OCI-LY3 (cell line): ENCODE results near the gene ZSCAN16.

ENCODE experiments used
- H2AFZ ChIP-seq: fragments of 200-600, 300-600 bp; shearing (Covaris generic); 2 replicates; pipeline ENCODE4 v1.6.0; 2014; ENCODE audit warnings: antibody characterized with exemption, low read depth, low read length
- H3K27ac ChIP-seq: fragments of 200-600, 300-600 bp; sonication (generic); 2 replicates; pipeline ENCODE4 v1.5.1; 2014; ENCODE audit warnings: mild to moderate bottlenecking, low read length, moderate library complexity, mixed read lengths
- H3K27me3 ChIP-seq: fragments of 200-600, 300-600 bp; sonication (generic); 2 replicates; pipeline ENCODE4 v1.6.1; 2014; ENCODE audit warnings: low read depth, low read length, mixed read lengths
- H3K36me3 ChIP-seq: fragments of 200-600, 300-600 bp; sonication (generic); replicated peaks from 2 replicates; pipeline ENCODE3; 2014; ENCODE audit warnings: low read depth, low read length, mixed read lengths
- H3K4me1 ChIP-seq: fragments of 300-600, 200-600 bp; sonication (generic); 2 replicates; pipeline ENCODE4 v1.6.1; 2014; ENCODE audit warnings: low read length, mixed read lengths
- H3K4me2 ChIP-seq: fragments of 200-600, 300-600 bp; sonication (generic); 2 replicates; pipeline ENCODE4 v1.6.1; 2014; ENCODE audit warnings: low read length, mixed read lengths
- H3K4me3 ChIP-seq: fragments of 300-600, 200-600 bp; sonication (generic); 2 replicates; pipeline ENCODE4 v1.5.1; 2014; ENCODE audit warnings: antibody characterized with exemption, mild to moderate bottlenecking, low read length, moderate library complexity
- H3K79me2 ChIP-seq: fragments of 300-600, 200-600 bp; shearing (Covaris generic); 2 replicates; pipeline ENCODE4 v1.6.1; 2014; ENCODE audit warnings: mild to moderate bottlenecking, low read length, mixed read lengths
- H3K9ac ChIP-seq: fragments of 300-600, 200-600 bp; shearing (Covaris generic); 2 replicates; pipeline ENCODE4 v1.6.0; 2014; ENCODE audit warnings: mild to moderate bottlenecking, low read length, moderate library complexity
- H3K9me3 ChIP-seq: fragments of 200-600, 300-600 bp; shearing (Covaris generic); 2 replicates; pipeline ENCODE4 v1.6.1; 2014; ENCODE audit warnings: low read length, mixed read lengths; ENCODE audit not compliant: insufficient read depth
- H4K20me1 ChIP-seq: fragments of 200-600, 300-600 bp; sonication (generic); 2 replicates; pipeline ENCODE4 v1.6.1; 2016; ENCODE audit warnings: low read length, mixed read lengths; ENCODE audit not compliant: insufficient read depth
- EZH2phosphoT487 ChIP-seq: fragments of 200-600 bp; shearing (Covaris generic); IDR thresholded peaks from 2 replicates; pipeline ENCODE4 v1.6.1; 2018; ENCODE audit warnings: antibody characterized with exemption, mixed run types, low read depth
- TF ChIP-seq, protein P1 (sequence below): fragments of 200-600, 300-600 bp; sonication (generic); IDR thresholded peaks from 2 replicates; pipeline ENCODE4 v1.5.1; 2014; ENCODE audit warnings: antibody characterized with exemption, low read length, low read depth

ZSCAN16 gene

DNA sequence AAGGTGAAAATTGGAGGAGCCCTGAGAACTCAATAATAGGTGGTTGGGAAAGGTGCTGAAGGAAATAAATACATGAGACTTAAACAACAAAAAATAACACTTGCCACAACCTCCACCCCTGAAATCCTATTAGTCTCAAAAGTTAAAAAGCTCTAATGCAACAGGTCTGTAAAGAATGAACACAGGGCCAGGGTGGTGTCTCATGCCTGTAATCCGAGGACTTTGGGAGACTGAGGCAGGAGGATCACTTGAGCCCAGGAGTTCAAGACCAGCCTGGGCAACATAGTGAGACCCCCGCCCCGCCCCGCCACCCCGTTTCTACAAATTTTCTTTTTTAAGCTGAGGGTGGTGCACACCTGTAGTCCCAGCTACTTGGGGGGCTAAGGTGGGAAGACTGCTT lies 16.2 kb downstream of the ZSCAN16 start:
- H2AFZ ChIP-seq = peak overlapping the region; percentile 36; the same call in 1 of the 2 replicates
- peak overlapping the region; percentile 100 for H3K27ac ChIP-seq
- peak overlapping the region; percentile 93 for H3K4me2 ChIP-seq
- no peak for TF ChIP-seq EZH2phosphoT487
- TF ChIP-seq, protein P1, sequence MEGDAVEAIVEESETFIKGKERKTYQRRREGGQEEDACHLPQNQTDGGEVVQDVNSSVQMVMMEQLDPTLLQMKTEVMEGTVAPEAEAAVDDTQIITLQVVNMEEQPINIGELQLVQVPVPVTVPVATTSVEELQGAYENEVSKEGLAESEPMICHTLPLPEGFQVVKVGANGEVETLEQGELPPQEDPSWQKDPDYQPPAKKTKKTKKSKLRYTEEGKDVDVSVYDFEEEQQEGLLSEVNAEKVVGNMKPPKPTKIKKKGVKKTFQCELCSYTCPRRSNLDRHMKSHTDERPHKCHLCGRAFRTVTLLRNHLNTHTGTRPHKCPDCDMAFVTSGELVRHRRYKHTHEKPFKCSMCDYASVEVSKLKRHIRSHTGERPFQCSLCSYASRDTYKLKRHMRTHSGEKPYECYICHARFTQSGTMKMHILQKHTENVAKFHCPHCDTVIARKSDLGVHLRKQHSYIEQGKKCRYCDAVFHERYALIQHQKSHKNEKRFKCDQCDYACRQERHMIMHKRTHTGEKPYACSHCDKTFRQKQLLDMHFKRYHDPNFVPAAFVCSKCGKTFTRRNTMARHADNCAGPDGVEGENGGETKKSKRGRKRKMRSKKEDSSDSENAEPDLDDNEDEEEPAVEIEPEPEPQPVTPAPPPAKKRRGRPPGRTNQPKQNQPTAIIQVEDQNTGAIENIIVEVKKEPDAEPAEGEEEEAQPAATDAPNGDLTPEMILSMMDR = no peak
- H3K9ac ChIP-seq = peak overlapping the region; percentile 61; the same call in 1 of the 2 replicates
- H3K36me3 ChIP-seq = peaks cover 7% of the 10 kb centered on the region
- H4K20me1 ChIP-seq = peaks cover 3% of the 10 kb centered on the region; the same call in 1 of the 2 replicates
- H3K27me3 ChIP-seq = no peaks in the 10 kb centered on the region
- no peaks in the 10 kb centered on the region for H3K9me3 ChIP-seq
- H3K4me1 ChIP-seq = peaks cover 41% of the 10 kb centered on the region
- peak overlapping the region; percentile 67 for H3K4me3 ChIP-seq
- peaks cover 54% of the 10 kb centered on the region for H3K79me2 ChIP-seq

DNA sequence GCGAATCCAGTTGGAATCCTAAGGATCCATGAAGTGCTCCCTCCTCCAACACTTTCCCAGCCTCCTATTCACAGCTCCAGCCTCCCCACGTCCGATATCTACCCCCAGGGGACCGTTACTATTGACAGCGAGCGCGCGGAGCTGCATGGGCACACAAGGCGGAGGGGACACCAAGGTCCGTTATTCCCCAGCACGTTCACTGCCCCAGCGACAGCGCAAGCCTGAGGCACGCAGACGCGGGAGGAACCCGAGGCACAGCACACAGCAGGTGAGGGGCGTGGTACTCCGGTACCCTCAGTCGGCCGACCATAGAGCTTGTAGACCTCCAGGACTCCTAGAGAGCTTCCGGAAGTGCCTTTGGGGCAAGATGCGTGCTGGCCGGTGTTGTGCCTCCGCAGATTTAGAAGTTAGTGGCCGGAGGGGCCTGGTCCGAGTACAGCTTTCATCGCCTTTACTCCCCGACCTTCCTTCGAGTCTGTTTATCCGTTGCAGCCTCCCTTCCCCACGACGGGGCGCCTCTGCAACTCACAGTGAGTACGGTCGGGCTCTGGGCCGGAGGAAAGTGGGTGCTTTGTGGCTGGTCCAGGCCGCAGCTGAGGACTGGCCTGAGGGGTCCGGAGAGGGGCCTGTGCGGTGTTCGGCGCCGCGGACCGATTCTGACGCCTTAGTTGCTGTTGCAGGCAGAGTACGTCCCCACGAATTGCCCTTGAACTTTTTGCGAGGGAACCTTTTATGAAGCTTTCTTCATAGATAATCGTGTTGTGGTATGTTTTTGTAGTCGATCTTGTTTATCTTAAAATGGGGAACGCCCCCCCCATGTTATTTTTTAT lies 17.3 kb downstream of the ZSCAN16 start, which contains the start of gene ZKSCAN8:
Gene ZKSCAN8, plus strand, starts transcription at position 384 of the 830 bp plus-strand sequence. CDS start 6,525 bp downstream, outside the sequence.
- Histone ChIP-seq H3K79me2 (peaks cover 53% of the 10 kb centered on the region), H3K27ac (peak within 1 kb of the TSS; percentile 100), H3K4me3 (peak within 1 kb of the TSS; percentile 100), H3K27me3 (no peaks in the 10 kb centered on the region), H3K4me1 (peaks cover 41% of the 10 kb centered on the region), H3K4me2 (peak within 1 kb of the TSS; percentile 93), H4K20me1 (peaks cover 3% of the 10 kb centered on the region; the same call in 1 of the 2 replicates), H2AFZ (peak within 1 kb of the TSS; percentile 88), H3K9me3 (no peaks in the 10 kb centered on the region), H3K36me3 (peaks cover 12% of the 10 kb centered on the region), H3K9ac (peak within 1 kb of the TSS; percentile 89)
- TF ChIP-seq, protein P1 = no peak
- TF ChIP-seq EZH2phosphoT487 = no peak

DNA sequence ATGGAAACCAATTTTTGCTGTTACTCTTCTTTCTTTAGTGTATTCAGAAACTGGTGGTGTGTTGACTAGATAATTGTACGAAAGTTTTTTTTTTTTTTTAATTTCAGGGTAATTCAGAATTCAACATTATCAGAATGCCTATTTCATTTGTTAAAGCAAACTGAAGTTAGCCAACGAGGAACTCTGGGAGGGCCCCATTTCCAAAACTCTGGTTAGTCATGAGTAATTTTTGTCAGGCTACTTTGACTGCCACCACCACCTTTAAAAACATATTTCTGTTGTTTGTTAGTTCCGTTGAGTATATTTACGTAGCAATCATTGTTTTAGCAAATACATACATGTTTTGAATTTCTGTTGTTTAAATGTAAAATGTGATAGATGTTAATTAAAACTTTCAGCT lies 18.0 kb downstream of the ZSCAN16 start:
- no peak for TF ChIP-seq EZH2phosphoT487
- TF ChIP-seq, protein P1 = no peak
- Histone ChIP-seq H3K4me1 (peaks cover 41% of the 10 kb centered on the region), H4K20me1 (peaks cover 3% of the 10 kb centered on the region; the same call in 1 of the 2 replicates), H3K4me3 (peak overlapping the region; percentile 100), H3K9ac (peak overlapping the region; percentile 89), H3K9me3 (no peaks in the 10 kb centered on the region), H3K36me3 (peaks cover 12% of the 10 kb centered on the region), H3K79me2 (peaks cover 48% of the 10 kb centered on the region), H3K27ac (peak overlapping the region; percentile 100), H3K4me2 (peak overlapping the region; percentile 93), H3K27me3 (no peaks in the 10 kb centered on the region), H2AFZ (no peak overlapping the region)

DNA sequence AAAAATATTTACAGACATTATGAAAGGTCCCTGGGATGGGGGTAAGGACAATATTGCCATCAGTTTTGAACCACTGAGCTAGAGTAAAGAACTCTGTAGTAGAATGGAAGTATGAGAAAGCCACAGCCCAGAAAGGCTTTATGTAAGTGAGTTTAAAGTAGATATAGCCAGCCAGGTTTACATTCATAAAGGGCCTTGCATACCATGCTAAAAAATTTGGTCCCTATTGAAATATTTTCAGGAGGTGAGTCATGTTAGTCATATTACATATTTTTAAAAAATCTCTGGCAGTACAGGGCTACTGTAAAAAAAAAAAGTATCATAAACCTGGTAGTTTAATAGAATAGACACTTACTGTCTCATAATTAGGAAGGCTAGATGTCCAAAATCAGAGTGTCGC lies 20.8 kb downstream of the ZSCAN16 start:
- Histone ChIP-seq H3K9ac (no peak overlapping the region), H3K9me3 (no peaks in the 10 kb centered on the region), H3K36me3 (peaks cover 26% of the 10 kb centered on the region), H3K4me3 (no peak overlapping the region), H3K27ac (no peak overlapping the region), H3K4me1 (peaks cover 16% of the 10 kb centered on the region), H4K20me1 (peaks cover 3% of the 10 kb centered on the region; the same call in 1 of the 2 replicates), H3K4me2 (no peak overlapping the region), H3K79me2 (peaks cover 48% of the 10 kb centered on the region), H3K27me3 (no peaks in the 10 kb centered on the region), H2AFZ (no peak overlapping the region)
- TF ChIP-seq EZH2phosphoT487 = no peak
- TF ChIP-seq, protein P1 = no peak
